Natural killer cell (primary cell): ENCODE measurements around the gene DYDC2. TPM values are rescaled to one million over a fixed set of nuclear protein-coding genes. Genes with fewer than 3 reads are reported as not detected.

ENCODE experiments used
- ATAC-seq, 3 donors: fragments of 150-1000 bp in 2 of 3; fragments of 200-7000 bp in 1 of 3; cut with Tn5 transposase; 1 replicate in 1 of 3; 2 replicates in 2 of 3; pipeline ENCODE4 v1.10.0; 2021; ENCODE audit warnings: mild to moderate bottlenecking in 2 of 3, moderate library complexity in 2 of 3
- DNase-seq, 2 donors: peaks; one replicate each; pipeline versions ENCODE4 v3.0.0 to v3.0.0-alpha.2; 2013 to 2021; ENCODE audit warnings: mixed read lengths in 1 of 2
- H3K27ac ChIP-seq: one replicate; pipeline ENCODE4 v1.5.1; 2013; ENCODE audit warnings: mild to moderate bottlenecking, low read length
- H3K27me3 ChIP-seq: one replicate; pipeline ENCODE4 v1.6.1; 2013; ENCODE audit warnings: low read length; ENCODE audit not compliant: control insufficient read depth, insufficient read depth
- H3K36me3 ChIP-seq: one replicate; pipeline ENCODE4 v1.6.1; 2013; ENCODE audit warnings: low read length; ENCODE audit not compliant: control insufficient read depth, insufficient read depth
- H3K4me1 ChIP-seq: one replicate; pipeline ENCODE4 v1.6.1; 2013; ENCODE audit warnings: low read length; ENCODE audit not compliant: control insufficient read depth, insufficient read depth
- H3K4me3 ChIP-seq: one replicate; pipeline ENCODE4 v1.5.1; 2013; ENCODE audit warnings: low read length
- H3K9me3 ChIP-seq: one replicate; pipeline ENCODE4 v1.6.1; 2013; ENCODE audit warnings: low read length; ENCODE audit not compliant: control insufficient read depth, insufficient read depth
- H3K27ac Mint-ChIP-seq, 2 donors: one replicate each; pipeline ENCODE4 v1.8.0; 2022; ENCODE audit warnings: mild to moderate bottlenecking in 2 of 2, mixed read lengths in 2 of 2, moderate library complexity in 1 of 2
- H3K27me3 Mint-ChIP-seq, 2 donors: one replicate each; pipeline ENCODE4 v1.8.0; 2022; ENCODE audit warnings: low read depth in 2 of 2, mixed read lengths in 2 of 2
- H3K36me3 Mint-ChIP-seq: one replicate; pipeline ENCODE4 v1.8.0; 2022; ENCODE audit warnings: mixed read lengths
- H3K4me1 Mint-ChIP-seq, 2 donors: one replicate each; pipeline ENCODE4 v1.8.0; 2022; ENCODE audit warnings: mixed read lengths in 2 of 2
- H3K4me3 Mint-ChIP-seq: one replicate; pipeline ENCODE4 v1.8.0; 2022; ENCODE audit warnings: mild to moderate bottlenecking, moderate library complexity, mixed read lengths
- H3K9me3 Mint-ChIP-seq, 2 donors: one replicate each; pipeline ENCODE4 v1.8.0; 2022; ENCODE audit warnings: mixed read lengths in 2 of 2
- WGBS: methylation state at CpG from one replicate; pipeline ENCODE4 v1.1.7; 2013; ENCODE audit warnings: missing lambda C conversion rate; ENCODE audit not compliant: insufficient coverage; 5-methylcytosine and 5-hydroxymethylcytosine counted together
- intact Hi-C: fragments of 100-400 bp; cut with micrococcal nuclease; formaldehyde crosslinking; loops from one replicate; pipeline ENCODE4 v1.14.2; 2022
- total RNA-seq, 4 donors: library from RNA; stranded (reverse); fragments of 120-200 nt in 1 of 4; gene quantifications; one replicate each; pipeline versions ENCODE4 v1.2.3 to v1.2.4, GENCODE V29; 2013 to 2022
- TF ChIP-seq, protein P1 (sequence below): fragments of 200-600 bp; IDR thresholded peaks from one replicate; pipeline ENCODE4 v1.8.0; 2022; ENCODE audit warnings: antibody characterized with exemption

Gene DYDC2
- total RNA-seq, 3 donors from 2014 or later (not counting 1 experiment from before 2014, with no cell fraction given) = not detected

DNA sequence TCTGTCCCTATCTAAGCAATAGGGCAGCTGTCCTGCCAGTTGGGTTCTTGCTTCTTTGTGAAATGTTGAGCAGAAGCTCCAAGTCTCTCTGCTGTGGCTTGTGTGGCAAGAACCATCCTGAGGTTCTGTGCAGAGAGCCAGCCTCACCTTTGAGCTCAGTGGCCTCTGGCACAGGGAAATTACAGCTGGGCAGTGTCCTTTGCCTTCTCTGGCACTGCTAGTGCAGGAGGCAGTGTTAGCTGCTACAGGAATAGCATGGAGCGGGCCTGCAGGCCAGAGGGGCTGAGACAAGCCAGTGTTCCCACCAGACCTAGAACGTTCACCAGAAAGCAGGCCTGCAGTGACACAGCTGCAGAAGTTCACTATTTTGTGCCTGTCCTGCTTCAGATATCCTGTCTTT is 53.5 kb downstream of the DYDC2 start:
- Mint-ChIP-seq H3K9me3 (no peaks in the 10 kb centered on the region), H3K27me3 (peaks cover 4 to 6% of the 10 kb centered on the region in 2 donors), H3K27ac (no peak overlapping the region), H3K4me1 (peaks cover 14 to 15% of the 10 kb centered on the region in 2 donors), H3K4me3 (peak overlapping the region; percentile 96), H3K36me3 (no peaks in the 10 kb centered on the region)
- WGBS = 73% methylated on average over 2 of the region's 2 CpGs
- TF ChIP-seq, protein P1, sequence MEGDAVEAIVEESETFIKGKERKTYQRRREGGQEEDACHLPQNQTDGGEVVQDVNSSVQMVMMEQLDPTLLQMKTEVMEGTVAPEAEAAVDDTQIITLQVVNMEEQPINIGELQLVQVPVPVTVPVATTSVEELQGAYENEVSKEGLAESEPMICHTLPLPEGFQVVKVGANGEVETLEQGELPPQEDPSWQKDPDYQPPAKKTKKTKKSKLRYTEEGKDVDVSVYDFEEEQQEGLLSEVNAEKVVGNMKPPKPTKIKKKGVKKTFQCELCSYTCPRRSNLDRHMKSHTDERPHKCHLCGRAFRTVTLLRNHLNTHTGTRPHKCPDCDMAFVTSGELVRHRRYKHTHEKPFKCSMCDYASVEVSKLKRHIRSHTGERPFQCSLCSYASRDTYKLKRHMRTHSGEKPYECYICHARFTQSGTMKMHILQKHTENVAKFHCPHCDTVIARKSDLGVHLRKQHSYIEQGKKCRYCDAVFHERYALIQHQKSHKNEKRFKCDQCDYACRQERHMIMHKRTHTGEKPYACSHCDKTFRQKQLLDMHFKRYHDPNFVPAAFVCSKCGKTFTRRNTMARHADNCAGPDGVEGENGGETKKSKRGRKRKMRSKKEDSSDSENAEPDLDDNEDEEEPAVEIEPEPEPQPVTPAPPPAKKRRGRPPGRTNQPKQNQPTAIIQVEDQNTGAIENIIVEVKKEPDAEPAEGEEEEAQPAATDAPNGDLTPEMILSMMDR = no peak
- Histone ChIP-seq H3K27me3 (no peaks in the 10 kb centered on the region), H3K4me1 (peaks cover 15% of the 10 kb centered on the region), H3K4me3 (no peak overlapping the region), H3K36me3 (no peaks in the 10 kb centered on the region), H3K27ac (no peak overlapping the region), H3K9me3 (no peaks in the 10 kb centered on the region)
- ATAC-seq = no peak
- intact Hi-C loops = no loop called here
- no peak for DNase-seq

DNA sequence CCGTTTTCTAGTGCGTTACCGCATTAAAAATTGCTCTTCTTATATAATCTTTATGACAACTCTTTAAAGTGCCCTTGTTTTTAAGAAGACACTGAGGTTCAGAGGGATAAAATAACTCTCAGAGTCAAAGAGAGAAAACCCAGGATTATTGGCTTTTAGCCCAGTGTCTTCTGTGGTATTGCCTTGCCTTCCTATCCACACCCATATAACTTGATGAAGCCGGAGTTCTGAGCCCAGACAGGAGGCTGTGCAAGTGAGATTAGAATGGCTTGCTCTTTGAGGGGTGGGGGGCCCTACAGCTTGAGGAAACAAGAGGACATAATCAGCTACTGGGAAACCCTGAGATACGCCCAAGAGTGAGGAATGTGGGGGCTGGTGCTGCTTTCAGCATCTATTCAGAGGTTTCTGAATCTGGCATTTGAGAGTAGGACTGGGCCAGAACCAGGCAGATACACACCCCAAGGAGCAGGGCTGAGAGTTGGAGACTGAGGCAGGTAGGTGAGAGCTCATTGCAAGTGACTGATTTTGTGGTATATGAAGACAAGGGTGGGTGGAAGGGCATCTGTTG is 54.1 kb downstream of the DYDC2 start:
- no peak overlapping the region for H3K27ac Mint-ChIP-seq
- H3K27me3 Mint-ChIP-seq = peaks cover 4 to 6% of the 10 kb centered on the region in 2 donors
- DNase-seq (no peak), ATAC-seq (no peak)
- H3K4me1 ChIP-seq = peaks cover 15% of the 10 kb centered on the region
- TF ChIP-seq, protein P1 = no peak
- no peaks in the 10 kb centered on the region for H3K36me3 ChIP-seq
- H3K27ac ChIP-seq = no peak overlapping the region
- H3K9me3 Mint-ChIP-seq = no peaks in the 10 kb centered on the region
- H3K27me3 ChIP-seq = no peaks in the 10 kb centered on the region
- WGBS = over 99% methylated on average over 5 of the region's 5 CpGs
- peaks cover 14 to 15% of the 10 kb centered on the region in 2 donors for H3K4me1 Mint-ChIP-seq
- H3K4me3 ChIP-seq = no peak overlapping the region
- intact Hi-C loops = no loop called here
- H3K9me3 ChIP-seq = no peaks in the 10 kb centered on the region
- no peaks in the 10 kb centered on the region for H3K36me3 Mint-ChIP-seq
- H3K4me3 Mint-ChIP-seq = no peak overlapping the region

DNA sequence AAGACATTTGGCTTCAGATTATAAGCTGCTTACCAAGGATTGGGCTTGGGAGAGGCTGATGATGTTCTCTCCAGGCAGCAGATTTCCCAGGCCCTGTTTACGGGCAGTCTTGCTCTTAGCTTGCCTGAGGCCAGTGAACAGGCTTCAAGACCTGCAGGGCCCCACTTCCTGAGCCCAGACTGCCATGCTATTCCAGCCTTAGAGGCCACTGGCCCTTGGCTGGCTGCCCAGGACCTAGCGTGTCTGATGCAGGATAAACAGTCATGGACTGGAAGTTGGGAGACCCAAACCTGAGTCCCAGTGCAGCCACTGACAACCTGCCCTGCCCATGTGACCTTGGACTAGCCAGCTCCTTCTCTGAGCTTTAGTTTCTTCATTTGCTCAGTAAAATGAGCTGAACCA is 54.7 kb downstream of the DYDC2 start:
- Histone ChIP-seq H3K9me3 (no peaks in the 10 kb centered on the region), H3K27ac (no peak overlapping the region), H3K4me1 (peaks cover 15% of the 10 kb centered on the region), H3K36me3 (no peaks in the 10 kb centered on the region), H3K4me3 (no peak overlapping the region), H3K27me3 (no peaks in the 10 kb centered on the region)
- Mint-ChIP-seq H3K27me3 (peaks cover 4 to 6% of the 10 kb centered on the region in 2 donors), H3K27ac (no peak overlapping the region), H3K4me3 (no peak overlapping the region), H3K9me3 (no peaks in the 10 kb centered on the region), H3K4me1 (peaks cover 14 to 15% of the 10 kb centered on the region in 2 donors), H3K36me3 (no peaks in the 10 kb centered on the region)
- ATAC-seq (no peak), DNase-seq (no peak)
- TF ChIP-seq, protein P1 = no peak
- WGBS = 94% methylated on average over 2 of the region's 2 CpGs
- intact Hi-C loops = no loop called here

DNA sequence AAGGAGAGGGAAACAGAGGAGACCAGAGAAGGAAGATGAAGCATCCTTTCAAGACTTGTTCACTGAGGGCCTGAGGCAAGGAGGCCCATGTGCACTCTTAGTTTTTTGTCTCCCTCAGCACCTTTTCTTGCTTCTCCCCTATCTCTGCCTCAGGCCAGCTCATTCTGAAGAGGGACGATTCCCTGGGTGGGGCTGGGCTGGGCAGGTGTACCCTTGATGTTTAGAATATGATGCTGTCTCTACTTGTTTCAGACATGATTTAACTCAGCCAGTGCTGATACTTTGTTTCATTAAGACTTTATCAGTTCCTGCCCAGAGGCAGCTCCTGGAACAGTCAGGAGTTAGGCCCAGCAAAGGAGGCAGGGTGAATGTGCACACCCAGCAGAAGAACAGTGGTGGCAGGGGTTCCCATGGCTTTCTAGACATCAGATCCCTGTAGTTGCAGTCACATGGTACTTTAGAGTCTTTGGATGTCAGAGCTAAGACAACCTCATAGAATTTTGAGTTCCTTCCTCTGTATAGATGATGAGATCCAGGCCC is 55.2 kb downstream of the DYDC2 start:
- DNase-seq (no peak), ATAC-seq (no peak)
- H3K36me3 ChIP-seq = no peaks in the 10 kb centered on the region
- H3K4me3 Mint-ChIP-seq = no peak overlapping the region
- H3K27ac ChIP-seq = no peak overlapping the region
- WGBS = 86% methylated on average over 1 of the region's 1 CpG
- TF ChIP-seq, protein P1 = no peak
- H3K27ac Mint-ChIP-seq = no peak overlapping the region
- H3K9me3 ChIP-seq = no peaks in the 10 kb centered on the region
- intact Hi-C loops = no loop called here
- peaks cover 4 to 6% of the 10 kb centered on the region in 2 donors for H3K27me3 Mint-ChIP-seq
- no peaks in the 10 kb centered on the region for H3K27me3 ChIP-seq
- H3K36me3 Mint-ChIP-seq = no peaks in the 10 kb centered on the region
- no peaks in the 10 kb centered on the region for H3K9me3 Mint-ChIP-seq
- H3K4me3 ChIP-seq = no peak overlapping the region
- peaks cover 15% of the 10 kb centered on the region for H3K4me1 ChIP-seq
- peaks cover 14 to 15% of the 10 kb centered on the region in 2 donors for H3K4me1 Mint-ChIP-seq
